ENCODE measurements around the gene PLA2G4D.

PLA2G4D gene

GRCh38 chr15:42018306-42019224, 75.8 kb downstream of the PLA2G4D start:
- no peak for TF ChIP-seq ZFP30 (CRISPR knock-in tag; IDR thresholded peaks at IDR 0.05)
- no peak for TF ChIP-seq ARNTL (CRISPR knock-in tag; IDR thresholded peaks at IDR 0.05; ENCODE audit: borderline replicate concordance, low read depth)
- TF ChIP-seq PPARA (CRISPR knock-in tag; IDR thresholded peaks at IDR 0.05; ENCODE audit: borderline replicate concordance) = no peak
- no peak for TF ChIP-seq OSR1 (CRISPR knock-in tag; IDR thresholded peaks at IDR 0.05)
- TF ChIP-seq ZNF565 (CRISPR knock-in tag; conservative IDR thresholded peaks at IDR 0.05; ENCODE audit: low read depth) = no peak
- TF ChIP-seq CREB5 (CRISPR knock-in tag; IDR thresholded peaks at IDR 0.05; ENCODE audit: low read depth) = no peak
- TF ChIP-seq POU6F1 (CRISPR knock-in tag; IDR thresholded peaks at IDR 0.05; ENCODE audit: borderline replicate concordance, low read depth) = no peak
- TF ChIP-seq ZC3H10 (CRISPR knock-in tag; IDR thresholded peaks at IDR 0.05) = no peak
- no peak for TF ChIP-seq ISL1 (CRISPR knock-in tag; IDR thresholded peaks at IDR 0.05)
- TF ChIP-seq TCF4 (CRISPR knock-in tag; IDR thresholded peaks at IDR 0.05; ENCODE audit: borderline replicate concordance) = no peak
- TF ChIP-seq GLIS3 (CRISPR knock-in tag; IDR thresholded peaks at IDR 0.05) = no peak
- TF ChIP-seq CSRNP3 (CRISPR knock-in tag; IDR thresholded peaks at IDR 0.05) = no peak
- no peak for TF ChIP-seq ZNF8 (CRISPR knock-in tag; IDR thresholded peaks at IDR 0.05)
- TF ChIP-seq TOX (CRISPR knock-in tag; IDR thresholded peaks at IDR 0.05; ENCODE audit: borderline replicate concordance) = no peak
- TF ChIP-seq PATZ1 (CRISPR knock-in tag; IDR thresholded peaks at IDR 0.05; ENCODE audit: borderline replicate concordance) = no peak
- no peak for TF ChIP-seq ESRRG (CRISPR knock-in tag; IDR thresholded peaks at IDR 0.05)
- TF ChIP-seq SNAI2 (CRISPR knock-in tag; IDR thresholded peaks at IDR 0.05) = no peak
- no peak for TF ChIP-seq ZFP3 (CRISPR knock-in tag; IDR thresholded peaks at IDR 0.05)
- TF ChIP-seq BACH2 (CRISPR knock-in tag; IDR thresholded peaks at IDR 0.05; ENCODE audit: borderline replicate concordance) = no peak
- TF ChIP-seq ZNF70 (CRISPR knock-in tag; IDR thresholded peaks at IDR 0.05) = no peak
- no peak for ATAC-seq
